Natural killer cell (primary cell): ENCODE results near the gene MTMR3. TPM values are rescaled to one million over a fixed set of nuclear protein-coding genes. Genes with fewer than 3 reads are reported as not detected.

Experiments used
- ATAC-seq, 3 donors: fragments of 150-1000 bp in 2 of 3; fragments of 200-7000 bp in 1 of 3; cut with Tn5 transposase; 1 replicate in 1 of 3; 2 replicates in 2 of 3; pipeline ENCODE4 v1.10.0; 2021; ENCODE audit warnings: mild to moderate bottlenecking in 2 of 3, moderate library complexity in 2 of 3
- DNase-seq, 2 donors: peaks; one replicate each; pipeline versions ENCODE4 v3.0.0 to v3.0.0-alpha.2; 2013 to 2021; ENCODE audit warnings: mixed read lengths in 1 of 2
- H3K27ac ChIP-seq: one replicate; pipeline ENCODE4 v1.5.1; 2013; ENCODE audit warnings: mild to moderate bottlenecking, low read length
- H3K27me3 ChIP-seq: one replicate; pipeline ENCODE4 v1.6.1; 2013; ENCODE audit warnings: low read length; ENCODE audit not compliant: control insufficient read depth, insufficient read depth
- H3K36me3 ChIP-seq: one replicate; pipeline ENCODE4 v1.6.1; 2013; ENCODE audit warnings: low read length; ENCODE audit not compliant: control insufficient read depth, insufficient read depth
- H3K4me1 ChIP-seq: one replicate; pipeline ENCODE4 v1.6.1; 2013; ENCODE audit warnings: low read length; ENCODE audit not compliant: control insufficient read depth, insufficient read depth
- H3K4me3 ChIP-seq: one replicate; pipeline ENCODE4 v1.5.1; 2013; ENCODE audit warnings: low read length
- H3K9me3 ChIP-seq: one replicate; pipeline ENCODE4 v1.6.1; 2013; ENCODE audit warnings: low read length; ENCODE audit not compliant: control insufficient read depth, insufficient read depth
- H3K27ac Mint-ChIP-seq, 2 donors: one replicate each; pipeline ENCODE4 v1.8.0; 2022; ENCODE audit warnings: mild to moderate bottlenecking in 2 of 2, mixed read lengths in 2 of 2, moderate library complexity in 1 of 2
- H3K27me3 Mint-ChIP-seq, 2 donors: one replicate each; pipeline ENCODE4 v1.8.0; 2022; ENCODE audit warnings: low read depth in 2 of 2, mixed read lengths in 2 of 2
- H3K36me3 Mint-ChIP-seq: one replicate; pipeline ENCODE4 v1.8.0; 2022; ENCODE audit warnings: mixed read lengths
- H3K4me1 Mint-ChIP-seq, 2 donors: one replicate each; pipeline ENCODE4 v1.8.0; 2022; ENCODE audit warnings: mixed read lengths in 2 of 2
- H3K4me3 Mint-ChIP-seq: one replicate; pipeline ENCODE4 v1.8.0; 2022; ENCODE audit warnings: mild to moderate bottlenecking, moderate library complexity, mixed read lengths
- H3K9me3 Mint-ChIP-seq, 2 donors: one replicate each; pipeline ENCODE4 v1.8.0; 2022; ENCODE audit warnings: mixed read lengths in 2 of 2
- WGBS: methylation state at CpG from one replicate; pipeline ENCODE4 v1.1.7; 2013; ENCODE audit warnings: missing lambda C conversion rate; ENCODE audit not compliant: insufficient coverage; 5-methylcytosine and 5-hydroxymethylcytosine counted together
- intact Hi-C: fragments of 100-400 bp; cut with micrococcal nuclease; formaldehyde crosslinking; loops from one replicate; pipeline ENCODE4 v1.14.2; 2022
- total RNA-seq, 4 donors: library from RNA; stranded (reverse); fragments of 120-200 nt in 1 of 4; gene quantifications; one replicate each; pipeline versions ENCODE4 v1.2.3 to v1.2.4, GENCODE V29; 2013 to 2022
- TF ChIP-seq, protein P1 (sequence below): fragments of 200-600 bp; IDR thresholded peaks from one replicate; pipeline ENCODE4 v1.8.0; 2022; ENCODE audit warnings: antibody characterized with exemption

MTMR3 gene
- total RNA-seq, 3 donors from 2014 or later (not counting 1 experiment from before 2014, with no cell fraction given): 62.1 to 83.4 (median 75.6) TPM

DNA sequence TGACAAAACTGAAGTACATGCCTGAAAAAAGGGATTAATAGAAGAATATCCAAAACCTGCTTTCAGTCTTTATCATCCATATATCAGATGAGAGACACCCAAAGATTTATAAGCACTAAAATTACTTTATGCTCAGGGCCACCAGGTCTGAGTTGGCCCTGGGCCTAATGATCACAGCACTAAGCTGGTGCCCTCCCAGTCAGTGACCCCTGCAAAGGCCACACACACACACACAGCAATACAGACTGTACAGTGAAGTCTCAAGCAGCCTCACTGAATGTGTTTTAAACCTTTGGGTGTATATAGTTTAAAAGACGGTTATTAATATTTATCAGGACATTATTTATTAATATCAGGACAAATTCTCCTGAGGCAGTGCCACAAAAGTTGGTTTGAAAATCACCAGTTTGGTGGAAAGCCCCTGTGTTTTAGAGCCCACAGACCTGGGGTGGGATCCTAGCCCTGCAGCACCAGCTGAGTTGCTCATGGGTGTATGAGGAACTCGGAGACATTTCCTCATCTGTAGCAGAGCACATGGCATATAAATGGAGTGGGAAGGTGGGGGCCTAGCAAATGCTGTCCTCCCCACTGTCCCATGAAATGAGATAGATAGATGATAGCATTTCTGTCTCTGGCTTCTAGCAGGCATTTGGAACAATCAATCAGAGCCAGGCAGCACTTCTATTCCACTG, 148.9 kb downstream of the MTMR3 start:
- no peaks in the 10 kb centered on the region for H3K4me1 Mint-ChIP-seq
- Histone ChIP-seq H3K36me3 (peaks cover 15% of the 10 kb centered on the region), H3K4me1 (no peaks in the 10 kb centered on the region), H3K27me3 (no peaks in the 10 kb centered on the region), H3K4me3 (no peak overlapping the region), H3K9me3 (no peaks in the 10 kb centered on the region), H3K27ac (no peak overlapping the region)
- no peak overlapping the region for H3K27ac Mint-ChIP-seq
- DNase-seq: no peak
- H3K36me3 Mint-ChIP-seq: no peaks in the 10 kb centered on the region
- no peaks in the 10 kb centered on the region for H3K9me3 Mint-ChIP-seq
- ATAC-seq: no peak
- WGBS: 93% methylated on average over 1 of the region's 2 CpGs
- H3K4me3 Mint-ChIP-seq: no peak overlapping the region
- intact Hi-C loops: no loop called here
- no peaks in the 10 kb centered on the region for H3K27me3 Mint-ChIP-seq
- TF ChIP-seq, protein P1, sequence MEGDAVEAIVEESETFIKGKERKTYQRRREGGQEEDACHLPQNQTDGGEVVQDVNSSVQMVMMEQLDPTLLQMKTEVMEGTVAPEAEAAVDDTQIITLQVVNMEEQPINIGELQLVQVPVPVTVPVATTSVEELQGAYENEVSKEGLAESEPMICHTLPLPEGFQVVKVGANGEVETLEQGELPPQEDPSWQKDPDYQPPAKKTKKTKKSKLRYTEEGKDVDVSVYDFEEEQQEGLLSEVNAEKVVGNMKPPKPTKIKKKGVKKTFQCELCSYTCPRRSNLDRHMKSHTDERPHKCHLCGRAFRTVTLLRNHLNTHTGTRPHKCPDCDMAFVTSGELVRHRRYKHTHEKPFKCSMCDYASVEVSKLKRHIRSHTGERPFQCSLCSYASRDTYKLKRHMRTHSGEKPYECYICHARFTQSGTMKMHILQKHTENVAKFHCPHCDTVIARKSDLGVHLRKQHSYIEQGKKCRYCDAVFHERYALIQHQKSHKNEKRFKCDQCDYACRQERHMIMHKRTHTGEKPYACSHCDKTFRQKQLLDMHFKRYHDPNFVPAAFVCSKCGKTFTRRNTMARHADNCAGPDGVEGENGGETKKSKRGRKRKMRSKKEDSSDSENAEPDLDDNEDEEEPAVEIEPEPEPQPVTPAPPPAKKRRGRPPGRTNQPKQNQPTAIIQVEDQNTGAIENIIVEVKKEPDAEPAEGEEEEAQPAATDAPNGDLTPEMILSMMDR: no peak

DNA sequence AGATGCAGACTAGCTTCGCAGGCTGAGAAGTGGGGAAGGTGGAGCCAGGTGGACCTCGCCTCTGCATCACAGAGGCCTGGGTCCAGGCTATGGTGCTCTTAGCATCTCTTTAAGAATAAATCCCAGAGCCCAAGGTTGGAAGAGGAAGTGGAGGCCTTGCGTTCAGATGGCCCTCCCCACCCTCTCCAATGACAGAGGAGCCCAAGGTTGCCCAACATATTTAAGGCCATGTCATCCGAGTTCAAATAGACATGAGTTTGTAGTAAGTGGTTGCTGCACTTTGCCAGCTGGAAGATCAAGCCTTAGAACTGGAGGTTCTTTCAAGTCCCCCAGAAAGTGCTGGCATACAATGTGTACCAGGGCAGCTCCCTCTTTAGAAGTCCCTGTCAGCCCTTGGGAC, 150.2 kb downstream of the MTMR3 start:
- no peak overlapping the region for H3K27ac Mint-ChIP-seq
- no peak for ATAC-seq
- TF ChIP-seq, protein P1: no peak

DNA sequence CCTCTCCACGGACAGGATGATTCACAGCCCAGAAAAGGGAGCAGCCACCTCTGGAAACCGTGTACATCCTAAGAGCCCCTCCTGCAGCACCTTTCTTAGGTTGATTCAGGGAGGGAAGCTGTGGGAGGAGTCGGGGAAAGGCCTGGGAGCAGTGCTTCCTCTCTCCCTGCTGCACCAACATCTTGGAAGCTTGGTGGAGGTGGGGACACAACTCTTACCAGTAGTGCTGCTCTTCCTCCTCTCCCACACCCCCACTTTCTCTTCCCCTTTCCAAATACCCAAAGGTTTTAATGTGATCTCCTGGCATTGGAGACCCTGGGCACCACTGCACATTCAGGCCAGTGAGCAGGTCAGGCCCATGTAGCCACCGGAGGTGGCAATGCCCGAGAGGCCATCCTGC, 150.9 kb downstream of the MTMR3 start:
- H3K4me3 Mint-ChIP-seq: no peak overlapping the region
- ATAC-seq: no peak
- Histone ChIP-seq H3K27me3 (no peaks in the 10 kb centered on the region), H3K27ac (no peak overlapping the region), H3K9me3 (no peaks in the 10 kb centered on the region), H3K36me3 (no peaks in the 10 kb centered on the region), H3K4me3 (no peak overlapping the region), H3K4me1 (no peaks in the 10 kb centered on the region)
- TF ChIP-seq, protein P1: no peak
- intact Hi-C loops: no loop called here
- H3K27me3 Mint-ChIP-seq: no peaks in the 10 kb centered on the region
- H3K27ac Mint-ChIP-seq: no peak overlapping the region
- H3K4me1 Mint-ChIP-seq: no peaks in the 10 kb centered on the region
- no peaks in the 10 kb centered on the region for H3K9me3 Mint-ChIP-seq
- WGBS: 81% methylated on average over 4 of the region's 5 CpGs
- H3K36me3 Mint-ChIP-seq: no peaks in the 10 kb centered on the region
- DNase-seq: no peak

More for the DNA sequence above, 150.2 kb downstream of the MTMR3 start:
- no peaks in the 10 kb centered on the region for H3K27me3 Mint-ChIP-seq
- H3K4me1 Mint-ChIP-seq: no peaks in the 10 kb centered on the region
- no peak overlapping the region for H3K27ac ChIP-seq
- no peak overlapping the region for H3K4me3 ChIP-seq
- no peak for DNase-seq
- no peaks in the 10 kb centered on the region for H3K27me3 ChIP-seq
- peaks cover 4% of the 10 kb centered on the region for H3K36me3 ChIP-seq
- intact Hi-C loops: no loop called here
- 76% methylated on average over 4 of the region's 4 CpGs for whole genome bisulfite sequencing
- H3K36me3 Mint-ChIP-seq: no peaks in the 10 kb centered on the region
- no peak overlapping the region for H3K4me3 Mint-ChIP-seq
- no peaks in the 10 kb centered on the region for H3K9me3 ChIP-seq
- H3K4me1 ChIP-seq: no peaks in the 10 kb centered on the region
- H3K9me3 Mint-ChIP-seq: no peaks in the 10 kb centered on the region

DNA sequence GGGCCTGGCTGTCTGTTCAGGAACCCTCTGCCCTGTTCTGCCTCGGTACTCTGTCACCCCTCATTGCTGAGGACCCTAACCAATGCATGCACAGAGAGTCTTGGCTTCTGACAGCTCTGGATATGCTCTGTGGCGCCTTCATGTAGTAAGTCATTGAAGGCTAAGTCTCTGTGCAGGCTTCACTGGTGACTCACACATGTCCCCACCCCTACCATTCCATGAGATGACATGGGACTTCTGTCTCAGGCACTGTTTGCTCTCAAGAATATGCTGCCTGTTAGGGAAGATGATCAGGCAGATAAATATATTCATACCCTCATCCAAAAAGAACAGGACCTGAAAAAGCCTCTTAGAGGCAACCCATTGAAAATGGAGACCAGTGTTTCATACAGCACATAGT, 153.7 kb downstream of the MTMR3 start:
- Histone ChIP-seq H3K4me3 (no peak overlapping the region), H3K9me3 (no peaks in the 10 kb centered on the region), H3K4me1 (no peaks in the 10 kb centered on the region), H3K36me3 (no peaks in the 10 kb centered on the region), H3K27me3 (no peaks in the 10 kb centered on the region), H3K27ac (no peak overlapping the region)
- Mint-ChIP-seq H3K4me1 (no peaks in the 10 kb centered on the region), H3K9me3 (no peaks in the 10 kb centered on the region), H3K4me3 (no peak overlapping the region), H3K27ac (no peak overlapping the region), H3K36me3 (no peaks in the 10 kb centered on the region), H3K27me3 (no peaks in the 10 kb centered on the region)
- intact Hi-C loops: no loop called here
- TF ChIP-seq, protein P1: no peak
- no peak for DNase-seq
- WGBS: 92% methylated on average over 2 of the region's 2 CpGs
- no peak for ATAC-seq
